AG10803 (cell line): Measurements from ENCODE around the gene PLEKHM3.

ENCODE experiments used
- DNase-seq: peaks from one replicate; pipeline ENCODE4 v3.0.0; 2010; ENCODE audit warnings: low read depth
- H3K4me3 ChIP-seq: 2 replicates; pipeline ENCODE4 v1.5.1; 2011; ENCODE audit warnings: mild to moderate bottlenecking, low read length, control low read depth
- CTCF ChIP-seq: conservative IDR thresholded peaks from 2 replicates; pipeline ENCODE4 v1.5.1; 2011; ENCODE audit warnings: mild to moderate bottlenecking, low read length, control low read depth, inconsistent platforms

The PLEKHM3 gene, protein sequence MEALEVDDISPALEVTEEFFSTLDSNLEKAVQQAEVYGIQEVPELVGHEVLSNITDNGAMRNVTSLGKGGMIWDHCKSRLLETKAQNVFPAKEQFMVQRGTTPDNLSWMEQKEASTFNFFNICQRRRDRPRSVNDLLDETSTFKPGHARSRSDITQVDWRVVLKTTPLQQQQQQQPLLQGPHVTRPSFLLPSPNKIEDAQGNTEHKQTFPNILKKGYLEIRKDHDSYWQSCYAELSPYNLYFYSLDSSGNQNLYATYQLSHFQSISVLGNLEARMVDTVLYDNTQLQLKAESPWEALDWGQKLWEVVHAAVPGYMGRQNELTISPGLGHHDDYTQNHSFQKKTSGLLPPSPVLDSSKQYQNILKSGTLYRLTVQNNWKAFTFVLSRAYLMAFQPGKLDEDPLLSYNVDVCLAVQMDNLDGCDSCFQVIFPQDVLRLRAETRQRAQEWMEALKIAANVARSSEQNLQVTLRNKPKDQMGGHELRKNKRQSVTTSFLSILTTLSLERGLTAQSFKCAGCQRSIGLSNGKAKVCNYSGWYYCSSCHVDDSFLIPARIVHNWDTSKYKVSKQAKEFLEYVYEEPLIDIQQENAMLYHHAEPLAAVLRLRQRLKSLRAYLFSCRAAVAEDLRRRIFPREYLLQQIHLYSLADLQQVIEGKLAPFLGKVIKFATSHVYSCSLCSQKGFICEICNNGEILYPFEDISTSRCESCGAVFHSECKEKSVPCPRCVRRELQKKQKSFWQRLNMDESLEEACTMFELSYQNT

GRCh38 chr2:208025037-208025813 lies at the start of gene PLEKHM3:
TSS of gene PLEKHM3 (minus strand) at chr2:208025527. CDS start at chr2:208001639, 23,888 bp downstream.
- DNase-seq: peak; percentile 88
- no peak for TF ChIP-seq CTCF
- peak within 1 kb of the TSS; percentile 90 for H3K4me3 ChIP-seq

GRCh38 chr2:208074610-208075356 lies 49.5 kb upstream of the PLEKHM3 start:
- DNase-seq: no peak
- H3K4me3 ChIP-seq: no peak overlapping the region
- no peak for TF ChIP-seq CTCF

DNA sequence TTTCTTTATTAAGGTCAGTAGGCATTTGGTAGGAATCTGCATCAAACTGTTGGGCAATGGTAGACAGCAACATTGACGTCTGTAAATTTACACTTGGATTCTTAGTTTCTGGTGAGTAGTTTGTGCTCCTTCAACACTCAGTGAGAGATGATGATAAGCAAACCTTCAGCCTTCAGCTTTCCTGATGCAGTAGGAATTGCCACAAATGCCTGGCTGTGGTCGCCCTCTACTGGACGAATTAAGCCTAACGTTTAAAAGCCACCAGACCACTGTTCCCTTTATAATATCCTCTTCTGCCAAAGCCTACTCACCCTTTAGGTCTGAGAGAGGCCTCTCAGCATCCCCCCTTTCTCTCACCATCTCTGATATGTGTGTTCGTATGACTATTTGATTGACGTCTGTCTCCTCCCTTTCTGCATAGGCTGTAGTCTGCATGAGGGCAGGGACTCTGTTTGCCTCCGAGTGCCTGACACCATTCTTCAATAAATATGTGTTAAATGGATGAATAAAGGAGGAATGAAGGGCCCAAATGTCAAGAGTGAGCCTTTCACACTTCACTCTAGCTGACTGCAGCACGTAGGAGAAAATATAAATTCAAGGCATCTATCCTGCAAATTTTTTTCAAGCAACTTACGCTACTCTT lies 47.0 kb upstream of the PLEKHM3 start:
- peak; percentile 69 for DNase-seq
- TF ChIP-seq CTCF: peak; percentile 84
- no peak overlapping the region for H3K4me3 ChIP-seq

GRCh38 chr2:208069186-208069585 lies 43.9 kb upstream of the PLEKHM3 start:
- no peak overlapping the region for H3K4me3 ChIP-seq
- peak; percentile 66 for DNase-seq
- TF ChIP-seq CTCF: no peak

- H3K4me3 ChIP-seq: no peak overlapping the region
- TF ChIP-seq CTCF: no peak
- no peak for DNase-seq
Observed at GRCh38 chr2:208066016-208066415, 40.7 kb upstream of the PLEKHM3 start.

- H3K4me3 ChIP-seq: no peak overlapping the region
- no peak for TF ChIP-seq CTCF
- no peak for DNase-seq
Observed at GRCh38 chr2:208065476-208065875, 40.1 kb upstream of the PLEKHM3 start.
